Activated CD8-positive, alpha-beta T cell treated with anti-CD3 and anti-CD28 coated beads for 36 hours (primary cell): ENCODE data around the gene FBXW9. TPM values are rescaled to one million over a fixed set of nuclear protein-coding genes. Genes with fewer than 3 reads are reported as not detected.
"Not testable (repeated sequence)": the region's sequence is repeated elsewhere in the genome, so short reads cannot be mapped to it uniquely, and the experiment has no call there.

ENCODE experiments used
- ATAC-seq: fragments of 200-7000 bp; cut with Tn5 transposase; one replicate; pipeline ENCODE4 v1.10.0; 2021; ENCODE audit warnings: mild to moderate bottlenecking, moderate library complexity
- CTCF ChIA-PET: fragments of 350-600 bp; sonication (Branson Sonifier 250); formaldehyde crosslinking; loops from one replicate; lab custom pipeline; 2021; ENCODE audit warnings: antibody characterized with exemption; lab: Charles Lee
- POLR2A ChIA-PET: fragments of 350-600 bp; sonication (Branson Sonifier 250); formaldehyde crosslinking; loops from one replicate; lab custom pipeline; 2021; ENCODE audit warnings: antibody characterized with exemption; lab: Charles Lee
- DNase-seq: peaks from one replicate; pipeline ENCODE4 v3.0.0-alpha.2; 2020
- H3K27ac Mint-ChIP-seq: one replicate; pipeline ENCODE4 v1.8.0; 2021; ENCODE audit warnings: mild to moderate bottlenecking, mixed read lengths
- H3K27me3 Mint-ChIP-seq: one replicate; pipeline ENCODE4 v1.8.0; 2021; ENCODE audit warnings: mixed read lengths
- H3K36me3 Mint-ChIP-seq: one replicate; pipeline ENCODE4 v1.8.0; 2021; ENCODE audit warnings: low read depth, mixed read lengths
- H3K4me1 Mint-ChIP-seq: one replicate; pipeline ENCODE4 v1.8.0; 2021; ENCODE audit warnings: low read depth, mixed read lengths
- H3K4me3 Mint-ChIP-seq: one replicate; pipeline ENCODE4 v1.8.0; 2021; ENCODE audit warnings: mild to moderate bottlenecking, moderate library complexity, mixed read lengths
- H3K9me3 Mint-ChIP-seq: one replicate; pipeline ENCODE4 v1.8.0; 2021; ENCODE audit warnings: mixed read lengths
- CTCF ChIP-seq: fragments of 200-600 bp; IDR thresholded peaks from one replicate; pipeline ENCODE4 v1.8.0; 2022; ENCODE audit warnings: antibody characterized with exemption, mild to moderate bottlenecking
- intact Hi-C: fragments of 100-400 bp; cut with micrococcal nuclease; formaldehyde crosslinking; loops from one replicate; pipeline ENCODE4 v1.10.0; 2022
- total RNA-seq, 2 experiments: library from RNA; stranded (reverse); gene quantifications; one replicate each; pipeline ENCODE4 v1.2.3, GENCODE V29; 2021

FBXW9 gene
- total RNA-seq, 2 experiments from 2014 or later, result 9.9 to 10.8 TPM

DNA sequence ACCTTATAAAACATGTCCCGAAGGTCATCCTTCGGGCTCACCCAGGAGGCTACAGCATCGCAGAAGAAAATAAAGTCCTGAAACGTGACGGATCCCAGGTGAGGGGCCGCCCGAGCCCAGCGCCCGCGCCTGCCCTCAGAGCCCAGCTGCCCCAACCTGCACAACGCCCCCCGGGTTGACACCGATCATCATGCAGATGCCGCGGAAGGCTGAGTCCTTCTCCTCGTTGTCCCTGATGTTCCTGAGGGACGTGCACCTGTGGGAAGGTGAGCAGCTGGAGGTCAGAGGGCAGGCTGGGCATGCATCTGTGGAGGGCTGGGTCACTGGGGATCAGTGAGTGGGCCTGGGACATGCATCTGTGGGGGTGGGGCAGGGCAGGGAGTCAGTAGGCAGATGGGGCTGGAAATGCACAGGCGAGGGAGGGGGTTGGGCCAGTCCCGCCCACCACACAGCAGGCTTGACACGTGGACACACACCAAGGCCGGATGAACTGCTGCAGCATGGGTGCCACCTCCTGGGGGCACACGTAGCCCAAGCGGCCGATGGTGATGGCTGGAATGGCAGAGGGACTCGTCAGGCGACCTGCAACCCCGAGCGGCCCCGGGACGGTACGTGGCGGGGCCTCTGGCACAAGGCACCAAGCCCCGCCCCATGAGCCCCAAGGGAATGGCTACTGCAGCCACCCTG lies 5.3 kb upstream of the FBXW9 start:
- POLR2A ChIA-PET, result interaction anchor here (1.5 to 2.9 kb wide), 2 partner anchors 13 to 20 kb away, joined by 4 to 10 read pairs; partner anchors contain the start of gene DHPS
- DNase-seq, result no peak
- H3K27ac Mint-ChIP-seq, result no peak overlapping the region
- CTCF ChIA-PET, result no interaction called here
- H3K4me1 Mint-ChIP-seq, result peaks cover 7% of the 10 kb centered on the region
- no peaks in the 10 kb centered on the region for H3K27me3 Mint-ChIP-seq
- no peak overlapping the region for H3K4me3 Mint-ChIP-seq
- intact Hi-C loops, result no loop called here
- no peak for TF ChIP-seq CTCF
- peaks cover 51% of the 10 kb centered on the region for H3K36me3 Mint-ChIP-seq
- ATAC-seq, result no peak
- no peaks in the 10 kb centered on the region for H3K9me3 Mint-ChIP-seq

- CTCF ChIA-PET, result no interaction called here
- H3K27me3 Mint-ChIP-seq, result no peaks in the 10 kb centered on the region
- ATAC-seq, result no peak
- no peak for DNase-seq
- peaks cover 23% of the 10 kb centered on the region for H3K36me3 Mint-ChIP-seq
- no peak overlapping the region for H3K27ac Mint-ChIP-seq
- intact Hi-C loops, result no loop called here
- POLR2A ChIA-PET, result interaction anchor here (2.1 to 5.3 kb wide), 2 partner anchors 18 to 24 kb away, joined by 18 to 38 read pairs; partner anchors contain the start of gene DHPS
- H3K4me1 Mint-ChIP-seq, result peaks cover 13% of the 10 kb centered on the region
- no peaks in the 10 kb centered on the region for H3K9me3 Mint-ChIP-seq
- H3K4me3 Mint-ChIP-seq, result peak overlapping the region; percentile 19
- TF ChIP-seq CTCF, result no peak
Measured at GRCh38 chr19:12698138-12698537, 1.7 kb upstream of the FBXW9 start.

GRCh38 chr19:12697425-12697824 lies 994 bp upstream of the FBXW9 start:
- H3K9me3 Mint-ChIP-seq, H3K27me3 Mint-ChIP-seq, intact Hi-C loops, DNase-seq, ATAC-seq: not testable (repeated sequence)
- Mint-ChIP-seq H3K4me3 (peak overlapping the region; percentile 79), H3K36me3 (peaks cover 18% of the 10 kb centered on the region), H3K27ac (peak overlapping the region; percentile 25), H3K4me1 (peaks cover 13% of the 10 kb centered on the region)
- POLR2A ChIA-PET, result interaction anchor here (0.9 to 5.3 kb wide), 11 partner anchors 9 to 167 kb away, joined by 3 to 38 read pairs (median 15); partner anchors contain the start of genes DHPS, GNG14 and JUNB
- CTCF ChIA-PET, result interaction anchor here (1.1 to 2.0 kb wide), 2 partner anchors 26 to 62 kb away, joined by 4 to 7 read pairs; no protein-coding TSS in a partner anchor

DNA sequence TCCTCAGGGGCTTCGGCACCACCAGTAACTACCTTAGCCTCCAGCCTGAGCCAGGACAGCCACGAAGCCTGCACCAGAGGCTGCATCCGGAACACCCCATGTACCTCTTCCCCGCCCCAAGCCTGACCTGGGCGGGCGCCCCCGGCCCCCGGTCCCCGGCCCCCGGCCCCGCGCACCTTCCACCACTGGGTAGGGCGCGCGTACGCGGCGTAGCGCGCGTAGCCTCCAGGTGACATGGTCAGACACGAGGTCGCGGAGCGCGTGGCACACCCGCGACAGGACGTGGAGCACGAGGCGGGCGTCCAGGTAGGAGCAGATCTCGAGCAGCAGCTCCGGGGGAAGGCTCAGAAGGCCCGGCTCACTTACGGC lies 450 bp downstream of the FBXW9 start:
- no peak for TF ChIP-seq CTCF
- DNase-seq (peak; percentile 25), ATAC-seq (peak; percentile 25)
- peak overlapping the region; percentile 96 for H3K27ac Mint-ChIP-seq
- H3K4me3 Mint-ChIP-seq, result peak overlapping the region; percentile 79
- CTCF ChIA-PET, result interaction anchor here (0.6 to 2.0 kb wide), 6 partner anchors 20 to 69 kb away, joined by 3 to 7 read pairs (median 4); no protein-coding TSS in a partner anchor
- POLR2A ChIA-PET, result interaction anchor here (0.5 to 5.3 kb wide), 20 partner anchors 11 to 152 kb away, joined by 3 to 38 read pairs (median 6); partner anchors contain the start of genes DHPS, GET3, GNG14 and JUNB
- peaks cover 13% of the 10 kb centered on the region for H3K4me1 Mint-ChIP-seq
- H3K36me3 Mint-ChIP-seq, result peaks cover 12% of the 10 kb centered on the region
- intact Hi-C loops, result no loop called here
- H3K9me3 Mint-ChIP-seq, result no peaks in the 10 kb centered on the region
- no peaks in the 10 kb centered on the region for H3K27me3 Mint-ChIP-seq

DNA sequence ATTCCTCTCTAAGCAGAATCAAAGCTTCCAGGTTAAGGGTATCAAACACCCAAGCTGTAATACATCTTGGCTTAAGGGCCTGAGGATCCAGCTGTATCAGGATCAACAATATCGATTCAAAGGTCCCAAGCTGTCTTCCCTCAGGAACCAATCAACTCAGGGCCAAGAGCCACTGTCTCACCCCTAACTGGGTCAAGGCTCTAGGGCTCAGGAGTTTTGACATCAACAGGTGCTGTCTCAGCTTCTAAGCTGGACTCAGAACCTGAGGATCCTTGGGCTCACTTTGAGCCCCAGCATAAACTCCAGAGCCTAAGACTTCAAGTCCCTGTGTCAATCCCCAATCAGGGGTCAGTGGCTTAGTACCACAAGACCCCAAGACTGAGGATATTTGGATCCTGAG lies 917 bp downstream of the FBXW9 start:
- Mint-ChIP-seq H3K27ac (no peak overlapping the region), H3K4me1 (peaks cover 13% of the 10 kb centered on the region), H3K27me3 (no peaks in the 10 kb centered on the region), H3K36me3 (peaks cover 8% of the 10 kb centered on the region), H3K9me3 (no peaks in the 10 kb centered on the region), H3K4me3 (peak overlapping the region; percentile 79)
- ChIA-PET CTCF (interaction anchor here (1.0 to 1.6 kb wide), 3 partner anchors 19 to 55 kb away, joined by 3 to 5 read pairs (median 4); no protein-coding TSS in a partner anchor), POLR2A (interaction anchor here (0.7 to 5.3 kb wide), 9 partner anchors 10 to 107 kb away, joined by 3 to 38 read pairs (median 6); partner anchors contain the start of genes DHPS, GNG14, MAN2B1 and WDR83)
- TF ChIP-seq CTCF, result no peak
- DNase-seq (no peak), ATAC-seq (no peak)
- intact Hi-C loops, result no loop called here
